DMS53 treated with DMSO at 0.1 percent for 48 hours (cell line): ENCODE measurements around the gene CDK5R1.
"Not testable (repeated sequence)": the region's sequence is repeated elsewhere in the genome, so short reads cannot be mapped to it uniquely, and the experiment has no call there.

Experiments
- DNase-seq: peaks from one replicate; lab custom pipeline; 2025; ENCODE audit not compliant: unreplicated experiment; lab: John Stamatoyannopoulos, UW

Gene CDK5R1

GRCh38 chr17:32486701-32487472 lies at the start of gene CDK5R1:
TSS of gene CDK5R1 (plus strand) at chr17:32486993. CDS start at chr17:32487621, 628 bp downstream.
- peak; percentile 16 for DNase-seq

GRCh38 chr17:32440722-32441121 lies 46.1 kb upstream of the CDK5R1 start:
- DNase-seq, result no peak

- DNase-seq, result no peak
These were observed 44.9 kb upstream of the CDK5R1 start for GRCh38 chr17:32441886-32442285.

- DNase-seq, result no peak
These were observed 42.9 kb upstream of the CDK5R1 start for GRCh38 chr17:32443827-32444300.

GRCh38 chr17:32444301-32445073 lies 42.3 kb upstream of the CDK5R1 start, which contains the start of gene PSMD11:
TSS of gene PSMD11 (plus strand) at chr17:32444510. CDS start at chr17:32444524, 14 bp downstream.
- DNase-seq, result peak; percentile 81

GRCh38 chr17:32445074-32445415 lies 41.7 kb upstream of the CDK5R1 start:
- no peak for DNase-seq

DNA sequence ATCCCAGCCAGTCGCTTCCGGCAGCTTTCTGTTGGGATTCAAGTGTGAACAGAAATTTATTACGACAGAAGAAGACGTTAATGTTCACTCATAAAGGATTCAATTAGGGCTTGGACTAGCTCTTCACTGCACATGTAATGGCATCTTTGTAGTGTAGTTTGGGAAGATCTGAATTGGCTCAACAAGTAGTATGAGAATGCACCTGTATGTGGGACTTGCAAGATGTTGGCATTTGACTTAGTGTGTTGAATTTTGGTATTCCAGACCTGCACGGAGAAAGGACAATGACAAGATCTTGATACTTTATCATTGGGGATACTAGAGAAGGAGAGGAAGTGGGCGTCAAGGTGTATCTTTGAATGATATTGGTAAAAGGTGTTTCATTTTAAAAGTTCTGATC lies 41.3 kb upstream of the CDK5R1 start:
- no peak for DNase-seq

DNA sequence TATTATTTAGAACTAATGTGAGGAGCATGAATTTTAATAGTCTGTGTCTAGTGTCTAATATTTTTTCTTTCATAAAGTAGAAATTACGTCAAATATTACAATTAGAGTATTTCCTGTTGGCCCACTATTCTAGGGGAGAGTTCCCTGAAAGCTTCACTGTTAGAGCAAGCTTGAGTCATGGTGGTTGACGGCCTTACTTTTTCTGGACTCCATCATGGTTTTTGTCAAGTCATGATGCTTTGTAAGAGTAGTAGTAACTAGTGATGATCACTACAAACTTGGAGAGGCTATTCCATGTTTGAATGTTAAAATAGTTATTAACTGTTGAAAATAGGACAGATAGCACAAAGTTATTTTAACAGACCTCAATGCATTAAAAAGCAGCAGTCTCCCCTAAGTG lies 40.8 kb upstream of the CDK5R1 start:
- DNase-seq, result no peak

GRCh38 chr17:32446949-32447348 lies 39.8 kb upstream of the CDK5R1 start:
- DNase-seq, result no peak

DNA sequence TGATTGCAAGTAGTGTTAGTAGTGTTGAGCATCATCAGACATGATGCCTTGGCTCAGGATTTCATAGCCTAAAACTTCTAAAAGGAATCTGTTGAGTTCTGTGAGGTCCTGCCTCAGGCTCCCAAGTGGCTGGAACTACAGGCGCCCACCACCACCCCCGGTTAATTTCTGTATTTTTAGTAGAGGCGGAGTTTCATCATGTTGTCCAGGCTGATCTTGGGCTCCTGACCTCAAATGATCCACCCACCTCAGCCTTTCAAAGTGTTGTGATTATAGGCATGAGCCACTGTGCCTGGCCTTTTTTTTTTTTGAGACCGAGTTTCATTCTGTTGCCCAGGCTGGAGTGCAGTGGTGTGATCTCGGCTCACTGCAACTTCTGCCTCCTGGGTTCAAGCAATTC lies 36.8 kb upstream of the CDK5R1 start:
- DNase-seq, result no peak

GRCh38 chr17:32450379-32450778 lies 36.4 kb upstream of the CDK5R1 start:
- DNase-seq, result not testable (repeated sequence)

DNA sequence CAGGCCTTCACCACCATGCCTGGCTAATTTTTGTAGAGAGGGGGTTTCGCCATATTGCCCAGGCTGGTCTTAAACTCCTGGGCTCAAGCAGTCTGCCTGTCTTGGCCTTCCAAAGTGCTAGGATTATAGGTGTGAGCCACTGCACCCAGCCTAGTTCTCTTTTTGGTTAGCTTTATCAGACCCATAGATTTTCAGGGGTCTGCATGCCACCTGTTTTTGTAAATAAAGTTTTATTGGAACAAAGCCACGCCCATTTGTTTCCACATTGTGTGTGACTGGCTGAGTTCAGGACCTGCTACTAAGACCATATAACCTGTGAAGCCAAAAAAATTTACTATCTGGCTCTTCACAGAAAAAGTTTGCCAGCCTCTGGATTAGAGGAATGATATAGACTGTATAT lies 34.9 kb upstream of the CDK5R1 start:
- DNase-seq, result no peak

GRCh38 chr17:32452281-32452680 lies 34.5 kb upstream of the CDK5R1 start:
- DNase-seq, result no peak

DNA sequence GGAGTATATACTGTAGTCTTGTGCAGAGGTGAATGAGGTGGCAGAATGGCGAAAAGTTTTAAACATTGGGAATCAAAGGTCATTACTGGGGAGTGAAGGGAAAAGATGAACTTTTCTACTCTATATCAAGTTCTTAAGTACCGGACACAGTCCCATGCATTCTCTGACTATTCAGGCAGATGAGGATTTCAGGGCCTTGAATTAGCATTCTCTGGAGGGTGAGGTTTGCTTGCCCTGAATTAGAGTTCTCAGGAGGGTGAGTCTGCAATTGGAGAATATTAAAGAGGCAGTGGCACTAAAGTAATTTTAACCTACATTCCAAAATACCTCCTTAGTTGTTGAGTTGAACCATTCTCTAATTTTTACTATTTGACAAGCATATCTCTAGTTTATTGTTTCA lies 33.4 kb upstream of the CDK5R1 start:
- DNase-seq, result no peak

DNA sequence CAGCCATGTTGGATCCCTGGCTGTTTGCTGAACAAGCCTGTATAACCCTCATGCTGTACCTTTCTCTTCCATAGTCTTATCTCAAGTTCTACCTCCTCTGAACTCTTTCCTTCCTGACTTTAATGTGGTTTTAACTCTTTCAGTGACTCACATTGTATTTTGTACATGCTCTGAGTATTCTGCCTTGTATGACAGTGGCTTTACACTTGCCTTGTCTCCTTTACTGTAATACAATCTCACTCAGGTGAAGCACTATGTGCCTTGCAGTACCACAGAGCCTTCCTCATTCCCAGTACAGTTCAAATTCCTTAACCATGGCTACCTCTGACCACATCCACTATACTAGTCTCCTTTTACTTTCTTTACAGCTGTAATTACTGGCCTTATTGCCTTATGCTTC lies 28.4 kb upstream of the CDK5R1 start:
- DNase-seq, result no peak

DNA sequence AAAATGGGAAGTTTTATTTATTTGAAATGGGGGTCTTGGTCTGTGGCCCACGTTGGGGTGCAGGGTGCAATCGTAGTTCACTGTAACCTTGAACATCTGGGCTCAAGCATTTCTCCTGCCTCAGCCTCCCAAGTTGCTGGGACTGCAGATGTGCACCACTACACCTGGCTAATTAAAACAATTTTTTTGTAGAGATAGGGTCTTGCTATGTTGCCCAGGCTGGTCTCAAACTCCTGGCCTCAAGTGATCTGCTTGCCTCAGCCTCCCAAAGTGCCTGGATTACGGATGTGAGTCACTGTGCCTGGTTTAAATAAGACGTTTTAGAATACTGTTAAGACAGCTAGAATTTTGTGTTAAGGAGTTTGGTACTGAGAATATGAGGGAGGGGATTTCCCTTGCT lies 26.7 kb upstream of the CDK5R1 start:
- DNase-seq, result no peak

GRCh38 chr17:32461498-32461852 lies 25.3 kb upstream of the CDK5R1 start:
- DNase-seq, result no peak

GRCh38 chr17:32461853-32462617 lies 24.8 kb upstream of the CDK5R1 start:
- peak; percentile 23 for DNase-seq

GRCh38 chr17:32463304-32463703 lies 23.5 kb upstream of the CDK5R1 start:
- no peak for DNase-seq

DNA sequence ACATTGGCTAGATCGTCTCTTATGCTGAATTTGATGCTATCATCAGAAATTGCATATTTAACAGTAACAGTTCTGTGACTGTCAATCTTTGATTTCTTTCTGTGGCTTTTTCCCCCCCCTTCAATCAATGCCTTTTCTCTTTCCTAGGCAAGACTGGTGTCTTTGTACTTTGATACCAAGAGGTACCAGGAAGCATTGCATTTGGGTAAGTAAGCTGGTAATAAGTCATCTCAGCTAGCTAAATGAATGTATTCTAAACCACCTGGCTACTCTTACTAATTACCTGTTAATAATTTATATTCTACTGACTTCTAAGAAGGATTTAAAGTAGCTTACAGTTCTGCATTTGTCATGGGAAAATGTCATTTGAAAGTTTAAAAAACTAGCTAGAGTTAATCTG lies 22.4 kb upstream of the CDK5R1 start:
- no peak for DNase-seq

- DNase-seq, result no peak
These were observed 18.8 kb upstream of the CDK5R1 start for GRCh38 chr17:32467949-32468348.
